ENCODE data around the gene SEC23A. TPM values are rescaled to one million over a fixed set of nuclear protein-coding genes. Genes with fewer than 3 reads are reported as not detected.
A peak's percentile ranks its signal among the peaks of the same experiment; 100 is the strongest.

The SEC23A gene
- total and polyA plus RNA-seq, 2 of the 13 experiments (the other 11 are each of a cell fraction or from before 2014, with no cell fraction given) = 403 to 887 TPM

GRCh38 chr14:39102265-39102968 is 618 bp downstream of the SEC23A start (continued):
- no peak for TF ChIP-seq ZC3H13 (CRISPR knock-in tag; IDR thresholded peaks at IDR 0.05)
- TF ChIP-seq PRDM10 (CRISPR knock-in tag; IDR thresholded peaks at IDR 0.05; ENCODE audit: low read depth) = peak; percentile 19; the same call in 1 of the 2 replicates
- no peak; the same call in 1 of the 2 replicates for TF ChIP-seq FOXC1 (CRISPR knock-in tag; IDR thresholded peaks at IDR 0.05; ENCODE audit: borderline replicate concordance)
- TF ChIP-seq ZBTB44 (CRISPR knock-in tag; IDR thresholded peaks at IDR 0.05) = 0 out of 2 replicates have a peak, but pooled peaks have one; percentile 67
- peak; percentile 77 for TF ChIP-seq SMARCC2 (IDR thresholded peaks at IDR 0.05)
- no peak for TF ChIP-seq ZNF773 (CRISPR knock-in tag; IDR thresholded peaks at IDR 0.05; ENCODE audit: borderline replicate concordance)
- no peak; the same call in 1 of the 2 replicates for TF ChIP-seq SIN3A (IDR thresholded peaks at IDR 0.05; ENCODE audit: borderline replicate concordance, low read depth, low read length)
- TF ChIP-seq ZNF513 (CRISPR knock-in tag; conservative IDR thresholded peaks at IDR 0.05) = no peak
- TF ChIP-seq, protein P1, sequence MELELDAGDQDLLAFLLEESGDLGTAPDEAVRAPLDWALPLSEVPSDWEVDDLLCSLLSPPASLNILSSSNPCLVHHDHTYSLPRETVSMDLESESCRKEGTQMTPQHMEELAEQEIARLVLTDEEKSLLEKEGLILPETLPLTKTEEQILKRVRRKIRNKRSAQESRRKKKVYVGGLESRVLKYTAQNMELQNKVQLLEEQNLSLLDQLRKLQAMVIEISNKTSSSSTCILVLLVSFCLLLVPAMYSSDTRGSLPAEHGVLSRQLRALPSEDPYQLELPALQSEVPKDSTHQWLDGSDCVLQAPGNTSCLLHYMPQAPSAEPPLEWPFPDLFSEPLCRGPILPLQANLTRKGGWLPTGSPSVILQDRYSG (CRISPR knock-in tag; IDR thresholded peaks at IDR 0.05) = 0 out of 2 replicates have a peak, but pooled peaks have one; percentile 48
- no peak for TF ChIP-seq E2F1 (CRISPR knock-in tag; IDR thresholded peaks at IDR 0.05)
- no peak for TF ChIP-seq MZF1 (CRISPR knock-in tag; IDR thresholded peaks at IDR 0.05; ENCODE audit: borderline replicate concordance)
- peak; percentile 64; the same call in 1 of the 2 replicates for TF ChIP-seq ZBTB25 (CRISPR knock-in tag; IDR thresholded peaks at IDR 0.05)
- TF ChIP-seq, protein P2, sequence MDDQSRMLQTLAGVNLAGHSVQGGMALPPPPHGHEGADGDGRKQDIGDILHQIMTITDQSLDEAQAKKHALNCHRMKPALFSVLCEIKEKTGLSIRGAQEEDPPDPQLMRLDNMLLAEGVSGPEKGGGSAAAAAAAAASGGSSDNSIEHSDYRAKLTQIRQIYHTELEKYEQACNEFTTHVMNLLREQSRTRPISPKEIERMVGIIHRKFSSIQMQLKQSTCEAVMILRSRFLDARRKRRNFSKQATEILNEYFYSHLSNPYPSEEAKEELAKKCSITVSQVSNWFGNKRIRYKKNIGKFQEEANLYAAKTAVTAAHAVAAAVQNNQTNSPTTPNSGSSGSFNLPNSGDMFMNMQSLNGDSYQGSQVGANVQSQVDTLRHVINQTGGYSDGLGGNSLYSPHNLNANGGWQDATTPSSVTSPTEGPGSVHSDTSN (CRISPR knock-in tag; IDR thresholded peaks at IDR 0.05; ENCODE audit: borderline replicate concordance) = no peak
- TF ChIP-seq ZNF232 (CRISPR knock-in tag; IDR thresholded peaks at IDR 0.05; ENCODE audit: borderline replicate concordance) = no peak; the same call in 1 of the 2 replicates
- TF ChIP-seq NONO (IDR thresholded peaks at IDR 0.05) = no peak
- TF ChIP-seq NONO (CRISPR knock-in tag; conservative IDR thresholded peaks at IDR 0.05) = no peak
